GM23248 (cell line): ENCODE results near the gene FBN1. TPM values are rescaled to one million over a fixed set of nuclear protein-coding genes. Genes with fewer than 3 reads are reported as not detected.

Source experiments
- DNase-seq: peaks from one replicate; pipeline ENCODE4 v3.0.0-alpha.2; 2015
- H2AFZ ChIP-seq: fragments of 200-600 bp; sonication (generic); 2 replicates; pipeline ENCODE4 v1.6.1; 2016; ENCODE audit warnings: antibody characterized with exemption
- H3F3A ChIP-seq: fragments of 200-600 bp; sonication (generic); 2 replicates; pipeline ENCODE4 v1.6.1; 2016; ENCODE audit warnings: mild to moderate bottlenecking, antibody characterized with exemption, mixed run types; ENCODE audit not compliant: insufficient read depth
- H3K27ac ChIP-seq: fragments of 200-600 bp; sonication (generic); 2 replicates; pipeline ENCODE4 v1.5.1; 2016; ENCODE audit warnings: mild to moderate bottlenecking
- H3K27me3 ChIP-seq: fragments of 200-600 bp; sonication (generic); replicated peaks from 2 replicates; pipeline ENCODE4 v1.6.1; 2016; ENCODE audit warnings: mild to moderate bottlenecking; ENCODE audit not compliant: insufficient read depth
- H3K36me3 ChIP-seq: fragments of 200-600 bp; sonication (generic); 2 replicates; pipeline ENCODE4 v1.6.1; 2016; ENCODE audit warnings: low read depth, mild to moderate bottlenecking
- H3K4me1 ChIP-seq: fragments of 200-600 bp; sonication (generic); 2 replicates; pipeline ENCODE4 v1.6.1; 2016; ENCODE audit warnings: mild to moderate bottlenecking; ENCODE audit not compliant: insufficient read depth
- H3K4me2 ChIP-seq: fragments of 200-600 bp; sonication (generic); one replicate; pipeline ENCODE4 v1.6.1; 2016; ENCODE audit warnings: mild to moderate bottlenecking; ENCODE audit not compliant: unreplicated experiment
- H3K4me3 ChIP-seq: fragments of 200-600 bp; sonication (generic); 2 replicates; pipeline ENCODE4 v1.5.1; 2016; ENCODE audit warnings: mild to moderate bottlenecking
- H3K79me2 ChIP-seq: fragments of 200-600 bp; sonication (generic); 2 replicates; pipeline ENCODE4 v1.6.1; 2016; ENCODE audit warnings: mild to moderate bottlenecking; ENCODE audit not compliant: insufficient read depth
- H3K9ac ChIP-seq: fragments of 200-600 bp; sonication (generic); 2 replicates; pipeline ENCODE4 v1.6.1; 2016; ENCODE audit warnings: mild to moderate bottlenecking
- H3K9me2 ChIP-seq: fragments of 200-600 bp; sonication (generic); 2 replicates; pipeline ENCODE4 v1.6.1; 2016; ENCODE audit warnings: mixed run types, mild to moderate bottlenecking, moderate library complexity; ENCODE audit not compliant: insufficient read depth
- H3K9me3 ChIP-seq: fragments of 200-600 bp; sonication (generic); one replicate; pipeline ENCODE4 v1.6.1; 2017; ENCODE audit warnings: low read depth
- H4K20me1 ChIP-seq: fragments of 200-600 bp; sonication (generic); 2 replicates; pipeline ENCODE4 v1.6.0; 2016; ENCODE audit not compliant: insufficient read depth
- EZH2 ChIP-seq: fragments of 200-600 bp; sonication (generic); IDR thresholded peaks from 2 replicates; pipeline ENCODE4 v1.6.1; 2018; ENCODE audit warnings: antibody characterized with exemption, mild to moderate bottlenecking; ENCODE audit not compliant: insufficient read depth, poor library complexity, severe bottlenecking
- EZH2phosphoT487 ChIP-seq: fragments of 200-600 bp; sonication (generic); IDR thresholded peaks from 2 replicates; pipeline ENCODE4 v1.6.1; 2018; ENCODE audit warnings: antibody characterized with exemption, moderate library complexity, mild to moderate bottlenecking, low read depth; ENCODE audit not compliant: insufficient read depth
- WGBS, 2 experiments: methylation state at CpG; one replicate each; pipeline ENCODE4 v1.1.6; 2015 to 2017; ENCODE audit warnings: low lambda C conversion rate in 2 of 2, low coverage in 1 of 2; ENCODE audit errors: missing lambda C conversion rate in 2 of 2; 5-methylcytosine and 5-hydroxymethylcytosine counted together
- in situ Hi-C: fragments of 300-500 bp; cut with MboI; formaldehyde crosslinking; loops from 2 replicates; pipeline ENCODE4 v1.15.0; 2020
- polyA plus RNA-seq: library from polyadenylated mRNA; unstranded; fragments of >200 nt; fragmentation: Nextera tagmentation; extraction: Ambion mirVana; gene quantifications from 2 replicates; pipeline ENCODE4 v1.2.1, GENCODE V29; 2016
- total RNA-seq: library from RNA; depleted of rRNA; stranded (reverse); fragments of >200 nt; shearing (Covaris generic); gene quantifications from 2 replicates; pipeline ENCODE4 v1.2.3, GENCODE V29; 2014

Gene FBN1
- total and polyA plus RNA-seq, 2 experiments from 2014 or later: 374 to 1,478 TPM

DNA sequence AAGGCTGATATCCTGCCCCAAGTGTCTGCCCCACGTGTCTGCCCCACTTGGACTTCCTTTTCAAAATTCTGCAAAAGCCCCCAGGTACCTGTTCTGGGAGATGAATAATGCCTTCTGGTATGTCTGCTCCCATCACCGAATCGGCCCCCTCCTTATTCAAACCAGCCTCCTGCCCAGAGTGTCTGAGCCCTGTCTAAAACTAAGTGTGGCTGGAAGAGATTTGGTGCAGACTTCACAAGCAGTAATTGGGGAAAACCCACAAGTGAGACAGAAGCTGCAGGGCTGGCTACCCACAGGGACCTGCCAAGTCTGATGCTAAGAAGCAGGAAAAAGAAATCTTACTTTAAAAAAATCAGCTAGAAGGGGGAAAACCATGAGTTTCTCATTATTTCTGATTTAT lies 229.2 kb downstream of the FBN1 start:
- Histone ChIP-seq H4K20me1 (no peaks in the 10 kb centered on the region), H3K79me2 (peaks cover 34% of the 10 kb centered on the region), H3F3A (peaks cover 98% of the 10 kb centered on the region), H3K4me2 (no peak overlapping the region), H2AFZ (no peak overlapping the region), H3K27me3 (no peaks in the 10 kb centered on the region), H3K4me1 (peaks cover 52% of the 10 kb centered on the region), H3K9me3 (no peaks in the 10 kb centered on the region), H3K9me2 (no peaks in the 10 kb centered on the region), H3K4me3 (no peak overlapping the region), H3K9ac (peak overlapping the region; percentile 12; the same call in 1 of the 2 replicates), H3K36me3 (peaks cover 86% of the 10 kb centered on the region), H3K27ac (peak overlapping the region; percentile 96)
- in situ Hi-C loops: no loop called here
- WGBS, 2 experiments: 18 to 26% methylated on average over 3 of the region's 3 CpGs
- TF ChIP-seq EZH2 (no peak), EZH2phosphoT487 (no peak)
- no peak for DNase-seq

DNA sequence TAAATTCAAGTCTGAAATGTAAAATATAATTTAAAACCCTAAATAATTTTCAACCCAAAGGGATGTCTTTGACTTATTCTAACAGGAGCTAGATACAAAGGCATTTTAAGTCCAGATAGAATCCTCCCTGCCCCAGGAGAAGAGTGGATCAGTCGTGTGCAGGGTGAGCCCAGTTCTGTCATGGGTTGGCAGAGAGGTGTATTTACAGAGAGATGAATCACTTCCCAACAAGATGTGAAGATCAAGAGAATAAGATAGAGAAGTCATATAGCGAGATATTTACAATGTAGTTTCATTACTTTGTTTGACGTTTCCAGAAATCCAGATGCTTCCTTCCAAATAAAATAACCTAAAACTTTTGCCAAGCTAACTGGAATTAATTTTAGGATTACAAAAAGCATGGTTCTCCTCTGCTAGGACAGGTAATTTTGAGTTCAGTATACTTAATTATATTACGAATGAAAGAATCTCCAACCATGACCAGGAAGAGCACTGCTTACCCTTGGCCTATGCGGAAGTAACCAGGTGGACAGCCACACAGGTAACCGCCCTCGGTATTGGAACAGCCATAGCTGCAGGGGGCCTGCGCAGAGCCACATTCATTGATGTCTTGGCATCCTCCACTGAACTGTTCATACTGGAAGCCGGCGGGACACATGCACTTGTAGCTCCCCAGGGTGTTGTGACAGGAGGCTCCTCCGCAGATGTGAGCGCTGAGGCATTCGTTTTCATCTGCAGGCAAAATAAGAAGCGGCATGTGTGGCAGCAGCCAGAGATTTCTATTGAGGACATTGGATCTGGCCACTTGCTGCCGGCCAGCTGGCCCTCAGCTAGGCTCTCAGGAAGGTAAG lies 230.2 kb downstream of the FBN1 start:
- Histone ChIP-seq H3K27ac (peak overlapping the region; percentile 96), H3K4me3 (no peak overlapping the region), H3K9me3 (no peaks in the 10 kb centered on the region), H3K4me2 (peak overlapping the region; percentile 19), H3K36me3 (peaks cover 86% of the 10 kb centered on the region), H3K9ac (peak overlapping the region; percentile 76), H4K20me1 (no peaks in the 10 kb centered on the region), H3F3A (peaks cover 98% of the 10 kb centered on the region), H3K27me3 (no peaks in the 10 kb centered on the region), H3K79me2 (peaks cover 24% of the 10 kb centered on the region), H3K9me2 (no peaks in the 10 kb centered on the region), H3K4me1 (peaks cover 62% of the 10 kb centered on the region), H2AFZ (no peak overlapping the region)
- TF ChIP-seq EZH2: no peak
- no peak for TF ChIP-seq EZH2phosphoT487
- 77 to 78% methylated on average over 15 of the region's 15 CpGs for WGBS, 2 experiments
- peak; percentile 86 for DNase-seq
- in situ Hi-C loops: no loop called here

DNA sequence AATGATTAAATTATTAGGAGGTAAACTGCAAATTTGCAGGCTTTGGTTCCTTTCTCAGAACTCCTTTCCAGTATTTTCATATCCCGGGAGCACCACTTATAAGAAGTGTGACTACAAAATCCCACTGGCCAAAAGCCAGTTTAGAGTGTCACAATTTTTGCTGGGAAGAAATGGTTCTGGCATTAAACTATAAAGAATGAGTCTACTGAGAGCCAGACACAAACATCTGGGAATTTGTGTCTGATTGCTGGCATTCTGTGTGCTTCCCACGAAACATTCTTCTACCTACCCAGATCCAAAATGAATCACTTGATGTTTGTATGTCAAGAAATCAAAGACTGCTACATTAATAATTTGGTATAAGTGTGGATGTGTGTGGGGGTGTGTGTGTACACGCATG lies 231.5 kb downstream of the FBN1 start:
- Histone ChIP-seq H3K9ac (peak overlapping the region; percentile 76), H3K9me3 (no peaks in the 10 kb centered on the region), H3K4me2 (peak overlapping the region; percentile 55), H3K9me2 (no peaks in the 10 kb centered on the region), H3K4me1 (peaks cover 75% of the 10 kb centered on the region), H3K36me3 (peaks cover 86% of the 10 kb centered on the region), H3F3A (peaks cover 98% of the 10 kb centered on the region), H3K27me3 (no peaks in the 10 kb centered on the region), H3K27ac (peak overlapping the region; percentile 96), H3K79me2 (peaks cover 19% of the 10 kb centered on the region), H2AFZ (no peak overlapping the region), H3K4me3 (no peak overlapping the region), H4K20me1 (no peaks in the 10 kb centered on the region)
- DNase-seq: peak; percentile 92
- in situ Hi-C loops: no loop called here
- WGBS, 2 experiments: 9 to 12% methylated on average over 3 of the region's 3 CpGs
- TF ChIP-seq EZH2: no peak

- TF ChIP-seq EZH2: no peak
- WGBS, 2 experiments: 25 to 30% methylated on average over 6 of the region's 6 CpGs
Observed at GRCh38 chr15:48413304-48413703, 232.2 kb downstream of the FBN1 start.

More at GRCh38 chr15:48413304-48413703, 232.2 kb downstream of the FBN1 start:
- Histone ChIP-seq H4K20me1 (no peaks in the 10 kb centered on the region), H3K9me2 (no peaks in the 10 kb centered on the region), H3K9me3 (no peaks in the 10 kb centered on the region), H3F3A (peaks cover 98% of the 10 kb centered on the region), H3K4me3 (no peak overlapping the region), H2AFZ (no peak overlapping the region), H3K27ac (peak overlapping the region; percentile 96), H3K9ac (peak overlapping the region; percentile 76), H3K27me3 (no peaks in the 10 kb centered on the region), H3K79me2 (peaks cover 17% of the 10 kb centered on the region), H3K4me1 (peaks cover 82% of the 10 kb centered on the region), H3K4me2 (peak overlapping the region; percentile 55), H3K36me3 (peaks cover 86% of the 10 kb centered on the region)
- peak; percentile 73 for DNase-seq
- in situ Hi-C loops: no loop called here
